NCI-H187 (cell line): Measurements from ENCODE around the gene PTBP3.

Experiments used
- DNase-seq, 2 experiments: peaks; one replicate each; lab custom pipeline; 2025; lab: John Stamatoyannopoulos, UW

PTBP3 gene

DNA sequence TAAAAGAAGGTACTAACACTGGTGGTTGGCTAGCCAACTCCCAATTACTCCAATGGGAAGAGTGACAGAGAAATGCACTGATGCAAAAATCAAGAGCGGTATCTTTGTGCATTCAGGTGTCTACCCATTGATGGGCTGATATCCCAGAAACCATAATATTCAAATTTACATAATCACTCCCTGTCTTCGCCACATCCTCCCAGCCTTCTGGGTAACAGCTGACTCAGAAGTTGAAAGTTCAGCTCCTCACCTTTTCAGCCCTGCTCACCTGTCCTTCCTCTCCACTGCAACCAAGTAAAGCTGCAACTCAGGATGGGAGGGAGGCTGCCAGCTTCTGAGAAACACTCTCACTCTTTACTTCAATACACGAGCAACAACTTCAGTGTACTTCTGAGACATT, 165.2 kb downstream of the PTBP3 start:
- DNase-seq, result no peak
